ENCODE data around the gene GALNT5.
"Not testable (repeated sequence)": the region's sequence is repeated elsewhere in the genome, so short reads cannot be mapped to it uniquely, and the experiment has no call there.

Gene GALNT5

DNA sequence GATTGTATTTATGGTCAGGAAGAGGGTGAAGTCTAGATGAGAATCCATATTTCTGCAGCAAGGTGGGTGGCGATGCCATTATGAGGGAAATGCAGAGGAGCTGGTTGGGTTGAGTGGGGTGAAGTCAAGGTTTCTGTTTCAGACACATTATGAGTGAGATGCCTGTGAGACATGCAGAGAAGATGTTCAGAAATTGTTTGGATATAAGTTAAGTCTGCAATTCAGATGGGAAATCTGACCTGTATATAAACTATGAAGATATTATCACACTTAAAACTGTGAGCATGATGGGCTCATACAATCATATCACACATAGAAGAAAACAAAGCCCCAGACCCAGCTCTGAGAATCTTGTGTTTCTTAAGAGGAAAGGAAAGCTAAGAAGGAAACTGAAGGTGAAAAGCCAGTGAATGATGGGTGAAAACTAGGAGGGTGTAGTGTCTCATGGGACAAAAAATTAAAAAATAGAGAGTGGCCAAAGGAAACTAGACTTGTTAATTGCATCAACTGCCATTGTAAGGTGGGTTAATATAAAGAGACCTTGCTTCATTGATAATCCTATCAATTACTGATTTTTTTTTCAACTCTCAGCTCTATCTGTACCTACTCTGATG, 14.2 kb downstream of the GALNT5 start:
- intact Hi-C loops (cut with DNase I), result no loop called here
- no peak for DNase-seq

DNA sequence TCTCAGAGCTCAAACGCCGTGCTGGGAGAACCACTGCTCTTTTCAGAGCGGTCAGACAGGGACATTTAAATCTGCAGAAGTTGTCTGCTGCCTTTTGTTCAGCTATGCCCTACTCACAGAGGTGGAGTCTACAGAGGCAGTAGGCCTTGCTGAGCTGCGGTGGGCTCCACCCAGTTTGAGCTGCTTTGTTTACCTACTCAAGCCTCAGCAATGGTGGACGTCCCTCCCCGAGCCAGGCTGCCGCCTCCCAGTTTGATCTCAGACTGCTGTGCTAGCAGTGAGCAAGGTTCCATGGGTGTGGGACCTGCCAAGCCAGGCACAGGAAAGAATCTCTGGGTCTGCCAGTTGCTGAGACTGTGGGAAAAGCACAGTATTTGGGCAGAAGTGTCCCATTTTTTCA, 21.8 kb downstream of the GALNT5 start:
- DNase-seq; intact Hi-C loops (cut with DNase I): not testable (repeated sequence)

DNA sequence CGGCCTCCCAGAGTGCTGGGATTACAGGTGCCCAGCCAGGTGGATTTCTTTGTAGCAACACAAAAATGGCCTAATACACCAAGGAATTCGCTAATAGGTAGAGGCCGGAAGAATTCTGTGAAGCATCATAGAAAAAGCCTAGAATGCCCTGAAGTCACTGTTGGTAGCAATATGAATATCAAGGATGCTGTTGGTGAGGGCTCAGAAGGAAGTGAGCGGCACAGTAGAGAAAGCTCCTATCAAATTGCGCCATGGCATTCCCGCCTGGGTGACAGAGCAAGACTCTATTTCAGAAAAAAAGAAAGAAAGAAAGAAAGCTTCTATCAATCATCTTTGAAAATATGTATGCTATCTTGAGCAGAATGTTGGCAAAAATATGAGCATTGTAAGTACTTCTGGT, 23.8 kb downstream of the GALNT5 start:
- intact Hi-C loops (cut with DNase I), result no loop called here

DNA sequence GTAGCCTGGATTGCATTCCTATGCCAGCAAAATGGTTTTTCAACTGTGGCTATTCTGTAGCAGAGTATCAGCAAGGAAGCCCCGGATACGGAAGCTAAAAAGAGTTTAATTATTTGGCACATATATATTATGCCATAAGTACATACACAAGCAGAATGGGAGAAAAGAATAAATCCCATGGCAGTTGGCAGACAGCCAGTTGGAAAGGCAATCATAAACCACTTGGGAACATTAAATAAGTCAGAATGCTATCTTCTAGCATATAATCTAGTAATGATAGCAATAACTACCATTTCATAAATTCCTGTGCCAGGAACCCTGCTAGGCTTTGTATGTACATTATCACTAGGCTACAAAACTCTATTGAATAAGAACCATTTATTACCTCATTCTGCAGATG, 26.0 kb downstream of the GALNT5 start:
- DNase-seq, result no peak
- intact Hi-C loops (cut with DNase I), result no loop called here

More for the DNA sequence above, 23.8 kb downstream of the GALNT5 start:
- DNase-seq, result no peak

DNA sequence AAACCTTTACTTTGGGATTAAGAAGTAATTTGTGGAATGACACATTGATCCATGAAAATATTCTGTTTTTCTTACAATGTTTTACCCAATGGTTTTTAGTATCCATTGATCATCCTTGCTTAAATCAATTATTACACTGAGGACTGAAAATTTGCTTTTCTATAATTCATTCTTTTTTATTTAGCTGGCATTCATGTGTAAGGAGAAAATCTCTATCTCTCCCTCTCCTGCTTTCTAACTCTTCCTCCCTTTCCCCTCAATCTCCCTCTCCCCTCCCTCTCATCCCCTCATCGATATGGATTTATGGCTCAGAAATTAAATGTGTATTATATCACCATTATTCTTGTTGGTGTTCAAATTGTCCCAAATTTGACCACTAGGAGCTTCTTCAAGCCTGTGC, 29.7 kb downstream of the GALNT5 start:
- no peak for DNase-seq
- intact Hi-C loops (cut with DNase I), result no loop called here

DNA sequence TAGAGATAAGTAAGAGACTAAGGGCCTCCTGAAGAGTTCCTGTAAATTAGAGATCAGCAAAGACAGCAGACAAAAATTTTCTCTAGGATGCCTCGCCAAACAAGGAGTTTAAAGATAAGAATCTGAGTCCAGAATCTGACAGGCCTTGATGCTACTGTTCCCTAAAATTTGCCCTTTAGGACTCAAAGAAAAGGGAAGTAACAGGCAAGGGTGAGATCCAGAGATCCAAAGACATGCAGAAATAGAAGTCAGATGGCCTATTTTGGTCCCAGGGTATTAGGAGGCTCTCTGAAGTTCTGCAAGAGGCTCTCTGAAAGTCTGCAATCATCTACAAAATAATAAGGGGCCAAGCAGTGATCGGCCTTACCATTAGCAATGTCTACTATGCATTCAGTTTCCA, 33.0 kb downstream of the GALNT5 start:
- intact Hi-C loops (cut with DNase I), result no loop called here
- DNase-seq, result no peak

DNA sequence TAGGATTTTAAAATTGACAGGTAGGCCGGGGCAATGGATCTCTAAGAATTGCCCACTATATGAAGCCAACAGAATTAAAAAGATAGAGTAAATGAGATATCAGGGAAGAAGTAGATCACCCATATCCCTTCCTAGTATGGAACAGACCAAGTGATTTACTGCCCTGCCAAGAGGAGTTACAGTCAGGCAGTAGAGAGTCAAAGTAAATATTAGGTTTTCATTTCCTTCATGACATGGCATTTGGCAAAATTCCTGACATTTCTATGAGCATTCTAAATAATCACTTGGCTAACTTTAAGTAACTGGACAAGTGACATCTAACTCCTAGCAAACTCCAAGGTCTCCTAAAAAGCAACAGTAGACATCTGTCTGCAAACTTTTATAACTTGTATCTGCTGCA, 33.5 kb downstream of the GALNT5 start:
- DNase-seq, result no peak
- intact Hi-C loops (cut with DNase I), result no loop called here

DNA sequence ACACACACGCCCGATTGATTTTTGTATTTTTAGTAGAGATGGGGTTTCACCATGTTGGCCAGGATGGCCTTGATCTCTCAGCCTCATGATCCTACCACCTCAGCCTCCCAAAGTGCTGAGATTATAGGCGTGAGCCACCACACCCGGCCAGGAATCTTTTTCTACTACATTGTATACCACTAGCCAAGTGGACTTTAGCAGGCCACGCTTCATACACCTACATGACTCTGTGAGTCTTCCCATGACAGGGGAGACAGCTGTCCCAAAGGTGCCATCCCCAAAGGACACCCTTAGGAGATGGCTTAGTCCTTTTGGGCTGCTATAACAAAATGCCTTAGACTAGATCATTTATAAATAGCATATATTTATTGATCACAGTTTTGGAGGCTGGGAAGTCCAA, 35.3 kb downstream of the GALNT5 start:
- no peak for DNase-seq
- intact Hi-C loops (cut with DNase I), result no loop called here

DNA sequence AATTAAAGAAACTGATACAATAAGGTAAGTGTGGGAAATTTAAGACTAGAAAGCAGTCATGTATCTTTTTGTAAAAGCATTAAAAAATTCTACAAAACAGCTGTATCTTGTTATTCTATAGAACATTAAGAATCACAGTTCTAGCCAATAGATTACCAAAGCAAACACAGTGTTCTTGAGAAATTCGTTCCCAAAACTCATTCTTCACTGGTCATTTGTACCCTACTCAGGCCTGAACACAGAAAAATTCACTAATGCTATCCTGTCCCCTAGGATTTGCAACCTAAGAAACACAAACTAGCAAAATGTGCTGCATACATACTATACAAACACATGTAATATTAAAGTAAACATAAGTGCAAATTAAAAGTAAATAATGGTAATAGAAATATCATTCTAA, 39.0 kb downstream of the GALNT5 start:
- intact Hi-C loops (cut with DNase I), result no loop called here
- DNase-seq, result no peak

DNA sequence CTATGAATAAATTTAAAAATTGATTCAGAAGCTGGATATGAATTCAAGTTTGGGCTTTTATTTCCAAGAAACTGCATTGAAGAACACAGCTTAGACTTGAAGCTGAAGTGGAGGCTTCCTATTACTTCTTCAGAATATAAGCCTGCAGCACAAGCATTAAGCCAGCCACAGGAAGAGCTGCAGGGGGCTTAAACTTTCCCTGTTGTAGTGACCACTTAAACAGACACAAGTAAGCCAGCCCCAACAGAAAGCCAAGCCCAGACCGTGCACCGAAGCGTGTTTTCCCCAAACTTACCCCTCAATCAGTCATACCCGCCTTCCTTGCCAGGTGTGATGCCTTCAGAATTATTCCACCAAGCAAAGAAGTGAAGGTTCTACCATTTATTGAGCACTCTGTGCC, 39.5 kb downstream of the GALNT5 start:
- intact Hi-C loops (cut with DNase I), result no loop called here

DNA sequence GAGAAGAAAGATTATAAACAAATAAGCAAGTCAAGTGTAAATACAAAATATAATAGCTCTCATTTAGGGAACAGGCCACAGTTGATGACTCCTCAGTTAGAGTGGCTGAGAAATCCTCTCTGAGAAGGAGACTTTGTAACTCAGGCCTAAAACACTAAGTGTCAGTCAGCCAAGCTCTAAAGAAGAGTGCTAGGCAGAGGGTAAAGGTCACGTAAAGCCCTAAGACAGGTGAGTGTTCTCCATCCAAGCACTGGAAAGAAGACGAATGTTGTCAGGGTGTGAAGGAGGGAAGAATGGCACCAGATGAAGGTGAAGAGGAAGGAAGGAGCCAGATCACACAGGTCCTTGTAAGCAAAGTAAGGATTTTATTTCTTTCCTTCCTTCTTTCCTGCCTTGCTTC, 43.8 kb downstream of the GALNT5 start:
- no peak for DNase-seq
- intact Hi-C loops (cut with DNase I), result loop anchor here (10.0 kb wide), 1 partner anchor 703 kb away; no protein-coding TSS in a partner anchor

More for the DNA sequence above, 39.5 kb downstream of the GALNT5 start:
- DNase-seq, result no peak

DNA sequence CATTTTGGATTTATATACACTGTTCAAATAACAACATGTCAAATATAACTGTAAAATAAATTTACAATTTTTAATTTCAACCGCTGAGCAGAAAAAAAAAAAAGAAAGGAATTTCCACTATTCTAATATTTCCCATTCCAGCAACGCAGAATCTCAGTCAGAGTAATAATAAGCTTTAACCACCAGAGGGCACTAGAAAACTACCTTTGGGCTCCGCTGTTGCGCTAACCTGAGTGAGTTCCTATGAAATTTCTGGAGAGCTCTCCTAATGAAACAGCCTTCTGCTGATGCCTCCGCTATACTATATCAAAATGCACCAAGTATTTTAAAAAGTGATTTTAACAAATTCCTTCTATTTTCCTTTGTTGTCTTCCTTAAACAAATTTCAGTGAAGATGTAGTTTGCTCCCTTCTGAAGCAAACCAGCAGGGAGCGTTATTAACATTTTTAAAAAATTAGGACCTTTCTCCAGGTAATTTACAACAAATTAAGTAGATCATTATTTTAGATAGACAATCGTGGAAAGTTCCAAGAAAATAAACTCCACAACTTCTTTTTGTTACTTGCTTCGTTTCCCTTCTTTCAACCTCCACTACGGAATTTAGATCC, 45.1 kb downstream of the GALNT5 start:
- intact Hi-C loops (cut with DNase I), result loop anchor here (10.0 kb wide), 1 partner anchor 702 kb away; no protein-coding TSS in a partner anchor
- DNase-seq, result peak in 27 of 42 donors; percentile 15 to 81 (median 56)

DNA sequence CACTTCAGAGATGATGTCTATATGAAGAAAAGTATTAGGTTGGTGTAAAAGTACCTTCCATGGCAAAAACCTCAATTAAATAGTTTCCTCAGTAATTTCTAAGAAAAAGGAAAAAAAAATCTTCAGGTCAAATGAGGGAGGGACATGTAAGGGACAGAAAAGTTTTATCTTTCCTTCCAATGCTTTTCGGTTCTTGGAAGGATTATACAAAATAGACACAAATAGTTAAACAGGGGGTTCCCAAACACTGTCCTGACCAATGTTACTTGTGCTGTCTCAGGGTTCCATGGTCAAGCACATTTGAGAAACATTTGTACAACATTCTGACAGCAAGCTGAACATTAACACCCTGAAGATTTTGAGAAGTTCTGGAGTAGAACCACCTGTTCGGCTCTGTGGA, 46.1 kb downstream of the GALNT5 start:
- intact Hi-C loops (cut with DNase I), result loop anchor here (10.0 kb wide), 1 partner anchor 701 kb away; no protein-coding TSS in a partner anchor
- DNase-seq, result no peak

DNA sequence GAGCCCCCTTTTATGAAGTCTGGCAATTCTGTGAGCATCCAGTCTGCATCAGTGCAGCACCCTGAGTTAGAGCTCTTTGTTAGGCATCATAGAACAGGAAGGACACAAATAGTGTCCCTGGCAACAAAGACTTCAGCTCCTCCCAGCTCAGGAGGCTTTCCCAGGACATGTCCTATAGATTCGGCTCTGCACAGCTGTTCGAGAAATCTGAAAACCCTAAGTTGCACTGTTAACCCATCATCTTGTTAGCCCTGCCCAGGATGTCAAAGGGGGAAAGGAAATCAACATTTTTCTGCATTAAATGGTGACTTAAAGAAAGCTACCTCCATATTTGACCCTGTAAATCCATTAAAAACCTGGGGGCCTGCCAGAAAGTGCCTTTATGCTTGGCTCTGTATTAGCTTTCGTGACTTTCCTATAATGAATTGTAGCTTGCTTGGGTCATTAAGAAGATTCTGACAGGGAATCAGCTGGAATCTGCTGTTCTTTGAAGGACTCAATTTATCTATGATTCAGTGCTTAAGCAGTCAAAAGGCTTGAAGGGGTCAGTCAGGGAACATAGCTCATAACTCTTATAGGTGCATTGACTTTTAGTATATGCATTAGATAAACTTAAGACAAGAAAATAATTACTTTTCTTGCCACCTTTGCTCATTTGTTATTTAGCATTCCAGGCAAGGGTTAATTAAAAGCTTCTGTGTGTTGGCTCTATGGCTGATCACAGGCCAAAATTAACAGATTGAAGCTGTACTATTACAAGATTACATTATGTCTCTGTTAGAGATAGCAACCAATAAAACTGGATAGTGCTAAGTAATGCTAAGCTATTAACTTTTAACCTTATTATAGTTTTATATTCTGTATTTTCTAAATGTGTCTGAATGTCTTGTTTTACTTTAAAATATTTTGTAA, 47.6 kb downstream of the GALNT5 start:
- DNase-seq, result no peak

DNA sequence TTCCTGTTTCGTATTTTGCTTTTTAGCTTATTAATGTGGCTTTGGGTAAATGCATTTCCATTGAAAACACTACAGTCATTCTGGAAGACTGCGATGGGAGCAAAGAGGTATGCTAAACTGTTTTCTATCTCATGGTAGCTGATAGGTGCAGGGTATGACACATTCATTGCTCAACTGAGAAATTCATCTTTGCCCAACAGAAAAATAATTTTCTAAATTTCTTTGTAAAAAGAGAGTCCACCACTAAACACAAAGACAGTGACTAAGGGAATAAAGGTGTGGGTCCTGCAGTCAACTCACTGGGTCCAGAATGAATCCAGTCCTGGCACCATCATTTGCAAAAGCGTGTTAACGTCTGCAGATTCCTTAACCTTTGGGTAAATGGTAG, 48.2 kb downstream of the GALNT5 start:
- no peak for DNase-seq
- intact Hi-C loops (cut with DNase I), result loop anchor here (10.0 kb wide), 1 partner anchor 699 kb away; no protein-coding TSS in a partner anchor

More for the DNA sequence above, 47.6 kb downstream of the GALNT5 start:
- intact Hi-C loops (cut with DNase I), result loop anchor here (10.0 kb wide), 1 partner anchor 700 kb away; no protein-coding TSS in a partner anchor

DNA sequence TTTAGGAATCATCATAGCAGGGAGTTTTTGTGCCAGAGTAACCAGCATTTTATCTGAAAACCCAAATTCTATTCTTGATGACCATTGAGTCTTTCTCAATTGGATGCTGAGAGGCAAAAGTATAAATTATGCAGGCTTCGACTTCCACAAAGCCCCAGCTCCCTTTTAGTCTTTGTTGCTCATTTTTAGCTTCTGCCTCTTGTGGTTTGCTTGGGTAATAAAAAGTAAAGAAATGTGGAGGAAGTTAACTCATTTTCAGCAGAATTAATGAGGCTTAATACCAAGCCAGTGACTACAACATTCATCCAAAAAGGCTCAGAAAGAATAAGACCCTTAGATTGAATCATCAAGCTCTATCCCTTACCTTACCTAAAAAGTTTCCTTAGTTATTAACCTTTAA, 49.5 kb downstream of the GALNT5 start:
- intact Hi-C loops (cut with DNase I), result loop anchor here (10.0 kb wide), 1 partner anchor 698 kb away; no protein-coding TSS in a partner anchor
- DNase-seq, result no peak

DNA sequence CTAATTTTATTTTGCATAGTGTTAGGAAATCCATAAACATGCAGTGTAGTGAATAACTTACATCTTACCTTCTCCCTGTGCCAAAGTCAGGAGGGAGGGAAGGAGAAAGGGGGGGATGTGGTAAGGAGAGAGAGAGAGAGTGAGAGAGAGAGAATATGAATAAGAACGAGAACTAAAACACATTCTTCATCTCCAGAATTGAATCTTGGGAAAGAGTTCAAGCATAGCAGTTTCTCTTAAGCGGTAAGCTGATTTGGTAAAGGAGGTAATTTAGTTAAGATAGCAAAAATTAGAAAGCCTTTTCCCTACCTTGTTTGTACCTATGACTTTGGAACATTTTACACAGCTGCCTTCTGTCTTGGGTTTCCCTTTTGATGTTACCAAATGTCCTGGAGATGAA, 52.4 kb downstream of the GALNT5 start:
- DNase-seq, result no peak
- intact Hi-C loops (cut with DNase I), result loop anchor here (10.0 kb wide), 1 partner anchor 695 kb away; no protein-coding TSS in a partner anchor

DNA sequence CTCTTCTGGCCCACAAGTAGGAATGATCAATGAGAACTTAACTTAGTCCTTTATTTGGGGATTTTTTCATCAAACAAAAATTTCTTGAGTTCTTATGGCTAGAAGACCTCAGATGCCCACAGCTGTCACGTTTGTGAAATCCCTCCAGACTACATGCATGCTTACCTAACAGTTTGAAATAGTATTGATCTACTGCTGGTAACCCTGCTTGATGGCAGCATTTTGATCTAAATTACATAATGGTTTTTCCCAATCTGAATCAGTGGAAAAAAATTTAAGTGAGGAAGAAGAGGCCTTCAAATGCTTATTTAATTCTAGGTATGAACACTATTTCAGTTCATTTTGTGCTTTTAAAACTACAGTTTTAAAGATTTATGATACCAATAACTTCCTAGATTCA, 54.2 kb downstream of the GALNT5 start:
- DNase-seq, result no peak
- intact Hi-C loops (cut with DNase I), result no loop called here

DNA sequence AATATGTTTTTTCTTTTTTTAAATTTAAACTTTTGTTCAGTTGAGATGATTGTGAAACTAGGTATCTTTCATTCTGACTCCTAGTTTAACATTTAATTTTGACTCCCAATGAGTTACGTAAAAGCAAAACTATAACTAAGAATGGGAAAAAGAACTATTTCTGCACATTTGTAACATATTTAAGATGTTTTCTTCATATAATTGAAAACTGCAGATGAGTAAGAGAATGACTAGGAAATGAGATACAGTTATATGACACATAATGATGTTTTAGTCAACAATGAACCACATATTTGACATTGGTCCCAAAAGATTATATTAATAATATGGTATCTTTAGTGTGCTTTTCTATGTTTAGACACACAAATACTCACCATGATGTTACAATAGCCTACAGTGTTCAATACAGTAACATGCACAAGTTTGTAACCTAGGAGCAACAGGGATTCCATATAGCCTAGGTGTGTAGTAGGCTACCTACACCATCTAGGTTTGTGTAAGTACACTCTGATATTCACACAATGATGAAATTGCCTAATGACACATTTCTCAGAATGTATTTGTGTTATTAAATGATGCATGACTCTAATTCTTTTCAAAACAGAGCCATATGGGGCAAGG, 55.5 kb downstream of the GALNT5 start:
- intact Hi-C loops (cut with DNase I), result no loop called here

More for the DNA sequence above, 55.5 kb downstream of the GALNT5 start:
- no peak for DNase-seq

All from head of caudate nucleus (tissue), 42 donors.